Measurements from ENCODE around the gene CLEC4G. TPM values are rescaled to one million over a fixed set of nuclear protein-coding genes. Genes with fewer than 3 reads are reported as not detected.

The CLEC4G gene
- total RNA-seq, 1 donor from 2014 or later: 0.55 TPM

DNA sequence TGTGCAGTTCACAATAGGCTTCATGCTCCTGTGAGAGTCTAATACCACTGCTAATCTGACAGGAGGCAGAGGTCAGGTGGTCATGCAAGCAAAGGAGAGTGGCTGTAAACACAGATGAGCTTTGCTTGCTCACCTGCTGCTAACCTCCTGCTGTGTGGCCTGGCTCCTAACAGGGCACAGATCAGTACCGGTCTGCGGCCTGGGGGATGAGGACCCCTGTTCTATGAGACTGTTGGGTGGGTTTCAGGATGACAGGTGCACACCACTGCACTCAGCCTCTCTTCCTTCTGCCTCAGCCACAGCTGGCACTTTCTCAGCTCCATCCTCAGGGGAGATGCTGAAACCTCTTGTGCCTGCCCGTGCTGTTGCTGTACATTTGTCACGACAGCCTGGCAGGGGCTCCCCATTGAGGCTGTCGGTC is 9.7 kb downstream of the CLEC4G start:
- TF ChIP-seq, protein P1, sequence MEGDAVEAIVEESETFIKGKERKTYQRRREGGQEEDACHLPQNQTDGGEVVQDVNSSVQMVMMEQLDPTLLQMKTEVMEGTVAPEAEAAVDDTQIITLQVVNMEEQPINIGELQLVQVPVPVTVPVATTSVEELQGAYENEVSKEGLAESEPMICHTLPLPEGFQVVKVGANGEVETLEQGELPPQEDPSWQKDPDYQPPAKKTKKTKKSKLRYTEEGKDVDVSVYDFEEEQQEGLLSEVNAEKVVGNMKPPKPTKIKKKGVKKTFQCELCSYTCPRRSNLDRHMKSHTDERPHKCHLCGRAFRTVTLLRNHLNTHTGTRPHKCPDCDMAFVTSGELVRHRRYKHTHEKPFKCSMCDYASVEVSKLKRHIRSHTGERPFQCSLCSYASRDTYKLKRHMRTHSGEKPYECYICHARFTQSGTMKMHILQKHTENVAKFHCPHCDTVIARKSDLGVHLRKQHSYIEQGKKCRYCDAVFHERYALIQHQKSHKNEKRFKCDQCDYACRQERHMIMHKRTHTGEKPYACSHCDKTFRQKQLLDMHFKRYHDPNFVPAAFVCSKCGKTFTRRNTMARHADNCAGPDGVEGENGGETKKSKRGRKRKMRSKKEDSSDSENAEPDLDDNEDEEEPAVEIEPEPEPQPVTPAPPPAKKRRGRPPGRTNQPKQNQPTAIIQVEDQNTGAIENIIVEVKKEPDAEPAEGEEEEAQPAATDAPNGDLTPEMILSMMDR (IDR thresholded peaks at IDR 0.05): no peak
- intact Hi-C loops (cut with micrococcal nuclease): loop anchor here (2.0 kb wide), 1 partner anchor 21 kb away; no protein-coding TSS in a partner anchor
- ChIA-PET CTCF (interaction anchor here (0.8 to 2.7 kb wide), 3 partner anchors 21 to 78 kb away, joined by 3 to 9 read pairs (median 4); partner anchors contain the start of genes FCER2 and TRAPPC5), POLR2A (interaction anchor here (0.6 to 2.4 kb wide), 6 partner anchors 13 to 297 kb away, joined by 3 to 12 read pairs (median 8); partner anchors contain the start of genes FCER2 and TRAPPC5)
- Mint-ChIP-seq H3K4me1 (peaks cover 35% of the 10 kb centered on the region), H3K27ac (peak overlapping the region; percentile 30), H3K9me3 (no peaks in the 10 kb centered on the region), H3K27me3 (peaks cover under 1% of the 10 kb centered on the region), H3K4me3 (no peak overlapping the region), H3K36me3 (ENCODE audit: low read depth) (no peaks in the 10 kb centered on the region)
- peak; percentile 67 for ATAC-seq (ENCODE audit: low read depth)
- DNase-seq: no peak

DNA sequence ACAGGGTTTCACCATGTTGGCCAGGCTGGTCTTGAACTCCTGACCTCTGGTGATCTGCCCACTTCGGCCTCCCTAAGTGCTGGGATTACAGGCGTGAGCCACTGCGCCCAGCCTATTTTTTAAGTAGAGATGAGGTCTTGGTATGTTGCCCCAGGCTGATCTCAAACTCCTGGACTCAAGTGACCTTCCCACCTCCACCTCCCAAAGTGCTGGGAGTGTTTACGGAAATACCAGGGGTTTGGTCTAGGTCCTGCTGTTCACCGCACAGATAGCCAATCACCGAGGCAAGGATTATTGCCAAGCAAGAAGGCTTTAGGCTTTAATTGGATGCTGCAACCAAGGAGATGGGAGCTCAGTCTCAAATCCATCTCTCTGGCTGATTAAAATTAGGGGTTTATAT is 11.6 kb downstream of the CLEC4G start:
- H3K27me3 Mint-ChIP-seq: no peaks in the 10 kb centered on the region
- POLR2A ChIA-PET: no interaction called here
- peaks cover 48% of the 10 kb centered on the region for H3K4me1 Mint-ChIP-seq
- no peaks in the 10 kb centered on the region for H3K9me3 Mint-ChIP-seq
- H3K36me3 Mint-ChIP-seq (ENCODE audit: low read depth): no peaks in the 10 kb centered on the region
- no peak overlapping the region for H3K27ac Mint-ChIP-seq
- DNase-seq (no peak), ATAC-seq (ENCODE audit: low read depth) (no peak)
- CTCF ChIA-PET: no interaction called here
- TF ChIP-seq, protein P1 (IDR thresholded peaks at IDR 0.05): no peak
- no peak overlapping the region for H3K4me3 Mint-ChIP-seq
- intact Hi-C loops (cut with micrococcal nuclease): no loop called here

DNA sequence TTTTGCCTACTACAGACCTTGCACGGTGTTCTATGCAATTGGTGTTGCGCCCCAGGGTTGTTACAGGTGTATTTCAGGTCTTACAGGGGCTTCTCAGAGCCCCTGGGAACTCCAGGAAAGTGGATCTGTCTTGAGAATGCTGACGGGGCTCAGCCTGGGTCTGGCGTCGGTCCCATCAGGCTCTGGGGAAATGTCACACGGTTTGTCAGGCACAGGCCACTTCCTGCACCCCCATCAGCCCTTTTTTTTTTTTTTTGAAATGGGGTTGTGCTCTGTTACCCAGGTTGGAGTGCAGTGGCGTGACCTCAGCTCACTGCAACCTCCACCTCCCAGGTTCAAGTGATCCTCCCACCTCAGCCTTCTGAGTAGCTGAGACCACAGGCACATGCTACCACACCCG is 13.2 kb downstream of the CLEC4G start:
- no peaks in the 10 kb centered on the region for H3K36me3 Mint-ChIP-seq (ENCODE audit: low read depth)
- TF ChIP-seq, protein P1 (IDR thresholded peaks at IDR 0.05): no peak
- ChIA-PET CTCF (interaction anchor here (0.7 to 0.8 kb wide), 2 partner anchors 10 to 38 kb away, joined by 3 to 4 read pairs; partner anchors contain the start of gene TRAPPC5), POLR2A (interaction anchor here (0.6 to 1.3 kb wide), 7 partner anchors 10 to 490 kb away, joined by 4 to 7 read pairs (median 7); partner anchors contain the start of genes CERS4, FCER2 and TRAPPC5)
- peak overlapping the region; percentile 80 for H3K27ac Mint-ChIP-seq
- intact Hi-C loops (cut with micrococcal nuclease): loop anchor here (2.0 to 5.0 kb wide), 2 partner anchors 14 to 36 kb away; partner anchors contain the start of gene TRAPPC5
- H3K4me1 Mint-ChIP-seq: peaks cover 63% of the 10 kb centered on the region
- DNase-seq: no peak
- H3K4me3 Mint-ChIP-seq: peak overlapping the region; percentile 65
- H3K9me3 Mint-ChIP-seq: no peaks in the 10 kb centered on the region
- peak; percentile 69 for ATAC-seq (ENCODE audit: low read depth)
- H3K27me3 Mint-ChIP-seq: no peaks in the 10 kb centered on the region

DNA sequence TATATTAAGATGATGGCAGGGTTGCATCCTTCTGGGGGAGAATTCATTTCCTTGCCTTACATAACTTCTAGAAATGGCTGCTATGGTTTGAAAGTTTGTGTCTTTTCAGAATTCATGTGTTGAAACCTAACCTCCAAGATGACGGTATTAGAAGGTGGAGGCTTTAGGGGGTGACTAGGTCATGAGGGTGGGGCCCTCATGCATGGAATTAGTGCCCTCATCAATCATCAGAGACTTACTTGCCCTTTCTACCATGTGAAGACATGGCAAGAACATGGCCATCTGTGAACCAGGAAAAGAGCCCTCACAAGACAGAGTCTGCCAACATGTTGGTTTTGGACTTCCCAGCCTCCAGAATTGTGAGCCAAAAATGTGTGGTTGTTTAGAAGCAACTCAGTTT is 15.1 kb downstream of the CLEC4G start:
- ChIA-PET POLR2A (interaction anchor here (1.4 to 1.7 kb wide), 2 partner anchors 27 to 36 kb away, joined by 4 to 5 read pairs; partner anchors contain the start of gene TRAPPC5), CTCF (no interaction called here)
- H3K4me3 Mint-ChIP-seq: no peak overlapping the region
- TF ChIP-seq, protein P1 (IDR thresholded peaks at IDR 0.05): no peak
- no peak for DNase-seq
- H3K27ac Mint-ChIP-seq: peak overlapping the region; percentile 18
- no peaks in the 10 kb centered on the region for H3K27me3 Mint-ChIP-seq
- H3K36me3 Mint-ChIP-seq (ENCODE audit: low read depth): no peaks in the 10 kb centered on the region
- intact Hi-C loops (cut with micrococcal nuclease): loop anchor here (5.0 kb wide), 1 partner anchor 34 kb away; the partner anchor contains the start of gene TRAPPC5
- no peaks in the 10 kb centered on the region for H3K9me3 Mint-ChIP-seq
- no peak for ATAC-seq (ENCODE audit: low read depth)
- peaks cover 60% of the 10 kb centered on the region for H3K4me1 Mint-ChIP-seq

DNA sequence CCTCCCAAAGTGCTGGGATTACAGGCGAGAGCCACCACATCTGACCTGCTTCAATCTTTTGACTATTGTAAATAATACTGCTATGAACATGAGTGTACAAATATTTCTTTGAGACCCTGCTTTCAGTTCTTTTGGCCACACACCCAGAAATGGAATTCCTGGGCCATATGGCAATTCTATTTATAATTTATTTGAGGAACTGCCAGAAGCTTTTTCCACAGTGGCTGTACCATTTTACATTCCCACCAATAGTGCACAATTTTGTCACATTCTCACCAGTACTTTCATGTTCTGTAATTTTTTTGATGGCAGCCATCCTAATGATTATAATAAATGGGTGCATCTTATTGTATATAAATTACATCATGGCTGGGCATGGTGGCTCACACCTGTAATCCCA is 16.2 kb downstream of the CLEC4G start:
- ChIA-PET POLR2A (interaction anchor here (0.6 to 2.7 kb wide), 8 partner anchors 10 to 35 kb away, joined by 3 to 9 read pairs (median 4); partner anchors contain the start of genes FCER2 and TRAPPC5), CTCF (no interaction called here)
- DNase-seq (no peak), ATAC-seq (ENCODE audit: low read depth) (no peak)
- H3K27ac Mint-ChIP-seq: peak overlapping the region; percentile 85
- H3K4me3 Mint-ChIP-seq: no peak overlapping the region
- no peaks in the 10 kb centered on the region for H3K36me3 Mint-ChIP-seq (ENCODE audit: low read depth)
- no peaks in the 10 kb centered on the region for H3K9me3 Mint-ChIP-seq
- TF ChIP-seq, protein P1 (IDR thresholded peaks at IDR 0.05): no peak
- intact Hi-C loops (cut with micrococcal nuclease): loop anchor here (5.0 kb wide), 1 partner anchor 33 kb away; the partner anchor contains the start of gene TRAPPC5
- H3K4me1 Mint-ChIP-seq: peaks cover 63% of the 10 kb centered on the region
- H3K27me3 Mint-ChIP-seq: no peaks in the 10 kb centered on the region

Measured in activated B cell treated with CpG ODN at 0.5 μM for 24 hours (primary cell).